ENCODE results near the gene NDEL1. TPM values are rescaled to one million over a fixed set of nuclear protein-coding genes. Genes with fewer than 3 reads are reported as not detected.

Gene NDEL1
- total RNA-seq, 1 donor from 2014 or later, result 51.7 TPM

- no peaks in the 10 kb centered on the region for H3K36me3 Mint-ChIP-seq (ENCODE audit: unreplicated experiment)
- H3K27me3 Mint-ChIP-seq (ENCODE audit: unreplicated experiment), result peaks cover 3% of the 10 kb centered on the region
- DNase-seq, result no peak
- peaks cover 43% of the 10 kb centered on the region for H3K4me1 Mint-ChIP-seq (ENCODE audit: low read depth, unreplicated experiment)
- H3K9me3 Mint-ChIP-seq (ENCODE audit: unreplicated experiment), result peaks cover 4% of the 10 kb centered on the region
- peak overlapping the region; percentile 69 for H3K27ac Mint-ChIP-seq (ENCODE audit: unreplicated experiment)
- TF ChIP-seq, protein P1, sequence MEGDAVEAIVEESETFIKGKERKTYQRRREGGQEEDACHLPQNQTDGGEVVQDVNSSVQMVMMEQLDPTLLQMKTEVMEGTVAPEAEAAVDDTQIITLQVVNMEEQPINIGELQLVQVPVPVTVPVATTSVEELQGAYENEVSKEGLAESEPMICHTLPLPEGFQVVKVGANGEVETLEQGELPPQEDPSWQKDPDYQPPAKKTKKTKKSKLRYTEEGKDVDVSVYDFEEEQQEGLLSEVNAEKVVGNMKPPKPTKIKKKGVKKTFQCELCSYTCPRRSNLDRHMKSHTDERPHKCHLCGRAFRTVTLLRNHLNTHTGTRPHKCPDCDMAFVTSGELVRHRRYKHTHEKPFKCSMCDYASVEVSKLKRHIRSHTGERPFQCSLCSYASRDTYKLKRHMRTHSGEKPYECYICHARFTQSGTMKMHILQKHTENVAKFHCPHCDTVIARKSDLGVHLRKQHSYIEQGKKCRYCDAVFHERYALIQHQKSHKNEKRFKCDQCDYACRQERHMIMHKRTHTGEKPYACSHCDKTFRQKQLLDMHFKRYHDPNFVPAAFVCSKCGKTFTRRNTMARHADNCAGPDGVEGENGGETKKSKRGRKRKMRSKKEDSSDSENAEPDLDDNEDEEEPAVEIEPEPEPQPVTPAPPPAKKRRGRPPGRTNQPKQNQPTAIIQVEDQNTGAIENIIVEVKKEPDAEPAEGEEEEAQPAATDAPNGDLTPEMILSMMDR (IDR thresholded peaks at IDR 0.05; ENCODE audit: partially characterized antibody, unreplicated experiment), result no peak
- H3K4me3 Mint-ChIP-seq (ENCODE audit: unreplicated experiment), result peak overlapping the region; percentile 67
Observed at GRCh38 chr17:8465356-8465755, 29.7 kb downstream of the NDEL1 start.

- Mint-ChIP-seq H3K4me1 (ENCODE audit: low read depth, unreplicated experiment) (peaks cover 43% of the 10 kb centered on the region), H3K36me3 (ENCODE audit: unreplicated experiment) (no peaks in the 10 kb centered on the region), H3K4me3 (ENCODE audit: unreplicated experiment) (peak overlapping the region; percentile 9), H3K27me3 (ENCODE audit: unreplicated experiment) (peaks cover 3% of the 10 kb centered on the region), H3K9me3 (ENCODE audit: unreplicated experiment) (peaks cover 4% of the 10 kb centered on the region), H3K27ac (ENCODE audit: unreplicated experiment) (no peak overlapping the region)
- TF ChIP-seq, protein P1 (IDR thresholded peaks at IDR 0.05; ENCODE audit: partially characterized antibody, unreplicated experiment), result no peak
- DNase-seq, result no peak
Observed at GRCh38 chr17:8465759-8466158, 30.1 kb downstream of the NDEL1 start.

DNA sequence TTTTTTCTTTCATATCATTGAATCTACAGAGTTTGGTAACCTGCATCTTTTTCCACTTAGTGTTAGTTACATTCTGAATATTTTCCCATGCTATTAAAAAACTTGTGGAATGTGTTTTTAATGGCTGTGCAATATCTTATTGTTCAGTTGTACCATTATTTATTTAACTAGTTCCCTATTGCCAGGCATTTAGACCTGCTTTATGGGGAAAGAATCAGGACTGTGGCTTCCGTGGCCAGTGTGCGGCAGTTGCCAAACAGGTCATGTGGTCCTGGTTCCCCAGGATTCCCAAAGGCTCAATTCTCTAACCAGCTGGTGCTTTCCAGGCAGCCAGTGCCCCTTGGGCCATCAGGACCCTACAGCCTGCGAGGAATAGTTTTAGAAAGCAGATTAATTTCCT lies 30.8 kb downstream of the NDEL1 start:
- Mint-ChIP-seq H3K27ac (ENCODE audit: unreplicated experiment) (peak overlapping the region; percentile 33), H3K36me3 (ENCODE audit: unreplicated experiment) (no peaks in the 10 kb centered on the region), H3K27me3 (ENCODE audit: unreplicated experiment) (peaks cover 3% of the 10 kb centered on the region), H3K4me1 (ENCODE audit: low read depth, unreplicated experiment) (peaks cover 43% of the 10 kb centered on the region), H3K4me3 (ENCODE audit: unreplicated experiment) (no peak overlapping the region), H3K9me3 (ENCODE audit: unreplicated experiment) (peaks cover 4% of the 10 kb centered on the region)
- peak; percentile 44 for DNase-seq
- TF ChIP-seq, protein P1 (IDR thresholded peaks at IDR 0.05; ENCODE audit: partially characterized antibody, unreplicated experiment), result no peak

DNA sequence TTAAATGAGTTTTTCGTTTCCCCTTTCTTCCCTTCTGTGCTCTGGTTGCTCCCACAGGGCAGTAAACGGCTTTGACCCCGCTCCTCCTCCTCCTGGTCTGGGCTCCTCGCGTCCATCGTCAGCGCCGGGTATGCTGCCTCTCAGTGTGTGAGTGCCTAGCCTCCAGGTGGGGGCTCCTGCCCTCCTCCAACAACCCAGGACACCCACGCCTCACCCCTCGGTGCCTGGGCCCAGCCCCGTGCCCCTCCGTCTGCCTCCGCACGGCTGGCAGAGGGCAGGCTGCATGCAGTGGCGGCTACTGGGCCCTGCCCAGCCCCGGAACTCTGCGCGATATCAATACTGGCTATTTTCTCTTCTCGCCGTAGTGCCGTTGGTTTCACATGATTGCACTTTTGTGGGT lies 31.2 kb downstream of the NDEL1 start:
- Mint-ChIP-seq H3K27ac (ENCODE audit: unreplicated experiment) (peak overlapping the region; percentile 24), H3K27me3 (ENCODE audit: unreplicated experiment) (peaks cover 3% of the 10 kb centered on the region), H3K4me3 (ENCODE audit: unreplicated experiment) (no peak overlapping the region), H3K4me1 (ENCODE audit: low read depth, unreplicated experiment) (peaks cover 43% of the 10 kb centered on the region), H3K9me3 (ENCODE audit: unreplicated experiment) (peaks cover 3% of the 10 kb centered on the region), H3K36me3 (ENCODE audit: unreplicated experiment) (no peaks in the 10 kb centered on the region)
- TF ChIP-seq, protein P1 (IDR thresholded peaks at IDR 0.05; ENCODE audit: partially characterized antibody, unreplicated experiment), result no peak
- DNase-seq, result no peak

- Mint-ChIP-seq H3K9me3 (ENCODE audit: unreplicated experiment) (peaks cover 3% of the 10 kb centered on the region), H3K36me3 (ENCODE audit: unreplicated experiment) (no peaks in the 10 kb centered on the region), H3K27me3 (ENCODE audit: unreplicated experiment) (peaks cover 3% of the 10 kb centered on the region), H3K4me3 (ENCODE audit: unreplicated experiment) (no peak overlapping the region), H3K27ac (ENCODE audit: unreplicated experiment) (peak overlapping the region; percentile 52), H3K4me1 (ENCODE audit: low read depth, unreplicated experiment) (peaks cover 43% of the 10 kb centered on the region)
- DNase-seq, result no peak
- TF ChIP-seq, protein P1 (IDR thresholded peaks at IDR 0.05; ENCODE audit: partially characterized antibody, unreplicated experiment), result no peak
Observed at GRCh38 chr17:8467527-8467926, 31.8 kb downstream of the NDEL1 start.

Data from glutamatergic neuron (in vitro differentiated cells).